HepG2 (cell line): ENCODE results near the gene ALDOA. TPM values are rescaled to one million over a fixed set of nuclear protein-coding genes. Genes with fewer than 3 reads are reported as not detected.

Source experiments
- ATF3 ChIP-seq: sonication (generic); formaldehyde crosslinking; IDR thresholded peaks from 2 replicates; pipeline ENCODE4 v1.4.0; 2020; ENCODE audit warnings: missing genetic modification reagents
- BCL6 ChIP-seq: IDR thresholded peaks from 2 replicates; pipeline ENCODE4 v1.6.1; 2016; ENCODE audit warnings: missing genetic modification reagents, missing compliant biosample characterization
- CREBL2 ChIP-seq: sonication (generic); formaldehyde crosslinking; IDR thresholded peaks from 2 replicates; pipeline ENCODE4 v1.8.1; 2023; ENCODE audit warnings: missing genetic modification reagents, mild to moderate bottlenecking, borderline replicate concordance
- IRF2 ChIP-seq: IDR thresholded peaks from 2 replicates; pipeline ENCODE4 v1.6.1; 2018; ENCODE audit warnings: missing genetic modification reagents, missing compliant biosample characterization
- KAT2B ChIP-seq: fragments of 150-350 bp; IDR thresholded peaks from 2 replicates; pipeline ENCODE4 v1.6.1; 2014; ENCODE audit warnings: low read depth, low read length, borderline replicate concordance
- NPAS2 ChIP-seq: sonication (generic); formaldehyde crosslinking; IDR thresholded peaks from 2 replicates; pipeline ENCODE4 v1.8.0; 2022; ENCODE audit warnings: mild to moderate bottlenecking, missing genetic modification reagents, borderline replicate concordance
- PRDM15 ChIP-seq: sonication (generic); formaldehyde crosslinking; IDR thresholded peaks from 2 replicates; pipeline ENCODE4 v1.4.0; 2020; ENCODE audit warnings: missing genetic modification reagents
- RBAK ChIP-seq: sonication (generic); formaldehyde crosslinking; IDR thresholded peaks from 2 replicates; pipeline ENCODE4 v1.5.1; 2020; ENCODE audit warnings: mild to moderate bottlenecking, missing genetic modification reagents
- RFX5 ChIP-seq: IDR thresholded peaks from 2 replicates; pipeline ENCODE4 v1.6.1; 2011; ENCODE audit warnings: low read depth, low read length, improper control_type of control experiment
- SMAD9 ChIP-seq: sonication (generic); formaldehyde crosslinking; IDR thresholded peaks from 2 replicates; pipeline ENCODE4 v1.5.1; 2020; ENCODE audit warnings: mild to moderate bottlenecking, missing genetic modification reagents
- THAP9 ChIP-seq: sonication (generic); formaldehyde crosslinking; IDR thresholded peaks from 2 replicates; pipeline ENCODE4; 2020; ENCODE audit warnings: missing genetic modification reagents, mild to moderate bottlenecking, borderline replicate concordance
- ZBTB42 ChIP-seq: sonication (generic); formaldehyde crosslinking; IDR thresholded peaks from 2 replicates; pipeline ENCODE4 v1.5.0; 2020; ENCODE audit warnings: mild to moderate bottlenecking, missing genetic modification reagents
- ZNF33B ChIP-seq: sonication (generic); formaldehyde crosslinking; IDR thresholded peaks from 2 replicates; pipeline ENCODE4 v1.5.1; 2020; ENCODE audit warnings: mild to moderate bottlenecking, missing genetic modification reagents
- ZNF383 ChIP-seq: sonication (generic); formaldehyde crosslinking; IDR thresholded peaks from 2 replicates; pipeline ENCODE4 v1.4.0; 2020; ENCODE audit warnings: missing genetic modification reagents, mild to moderate bottlenecking, borderline replicate concordance
- ZNF512B ChIP-seq: sonication (generic); formaldehyde crosslinking; IDR thresholded peaks from 2 replicates; pipeline ENCODE4 v1.5.1; 2020; ENCODE audit warnings: missing genetic modification reagents, mild to moderate bottlenecking, borderline replicate concordance
- ZNF784 ChIP-seq: sonication (generic); formaldehyde crosslinking; IDR thresholded peaks from 2 replicates; pipeline ENCODE4 v1.5.1; 2020; ENCODE audit warnings: missing genetic modification reagents, mild to moderate bottlenecking, borderline replicate concordance
- ZNF792 ChIP-seq: IDR thresholded peaks from 2 replicates; pipeline ENCODE4 v1.6.1; 2016
- ZNF841 ChIP-seq: sonication (generic); formaldehyde crosslinking; IDR thresholded peaks from 2 replicates; pipeline ENCODE4 v1.8.1; 2023; ENCODE audit warnings: missing genetic modification reagents, borderline replicate concordance
- polyA plus RNA-seq, 8 experiments: library from polyadenylated mRNA; depleted of rRNA in 3 of 8; stranded (reverse) in 7 of 8; unstranded in 1 of 8; fragments of >200 nt; fragmentation: Illumina TruSeq in 4 of 8; extraction: Trizol in 4 of 8; gene quantifications; 2 replicates each; pipeline versions ENCODE4 v1.2.1 to v1.2.3, GENCODE V29; 2011 to 2016; ENCODE audit warnings: low read depth in 4 of 8, missing spikeins in 1 of 8, mixed read lengths in 1 of 8; ENCODE audit not compliant: insufficient read depth in 1 of 8
- total RNA-seq, 5 experiments: library from RNA; depleted of rRNA; stranded (reverse); fragments of >200 nt; fragmentation: Illumina TruSeq; extraction: Trizol; gene quantifications; 2 replicates each; pipeline ENCODE4 v1.2.3, GENCODE V29; 2016; ENCODE audit warnings: low read depth in 1 of 5

ALDOA gene
- total and polyA plus RNA-seq, 2 of the 13 experiments (the other 11 are each of a cell fraction or from before 2014, with no cell fraction given) = 925 to 1,884 TPM

GRCh38 chr16:30065943-30066760, 592 bp downstream of the ALDOA start (continued):
- TF ChIP-seq ZNF784 (CRISPR knock-in tag) (peak; percentile 29; the same call in 1 of the 2 replicates), ATF3 (CRISPR knock-in tag) (no peak), THAP9 (CRISPR knock-in tag) (no peak), IRF2 (no peak), ZNF512B (CRISPR knock-in tag) (no peak), CREBL2 (CRISPR knock-in tag) (peak; percentile 36; the same call in 1 of the 2 replicates), SMAD9 (CRISPR knock-in tag) (no peak), ZBTB42 (CRISPR knock-in tag) (0 out of 2 replicates have a peak, but pooled peaks have one; percentile 14), PRDM15 (CRISPR knock-in tag) (no peak), ZNF383 (CRISPR knock-in tag) (no peak), BCL6 (CRISPR knock-in tag) (no peak), ZNF792 (CRISPR knock-in tag) (no peak), RBAK (CRISPR knock-in tag) (no peak), KAT2B (no peak), NPAS2 (no peak), ZNF33B (CRISPR knock-in tag) (peak; percentile 19; the same call in 1 of the 2 replicates), ZNF841 (0 out of 2 replicates have a peak, but pooled peaks have one; percentile 67), RFX5 (0 out of 2 replicates have a peak, but pooled peaks have one; percentile 33)
